Spleen (tissue), 11 donors: Measurements from ENCODE around the gene FUOM. TPM values are rescaled to one million over a fixed set of nuclear protein-coding genes. Genes with fewer than 3 reads are reported as not detected.

Experiments
- DNase-seq: peaks from one replicate; pipeline ENCODE4 v3.0.0-alpha.2; 2020
- H3K27ac ChIP-seq, 8 donors: fragments of 200-600 bp; sonication (generic) in 7 of 8; 1 replicate in 4 of 8; 2 replicates in 4 of 8; pipeline versions ENCODE4 v1.5.0 to v1.8.0; 2016 to 2021; ENCODE audit warnings: inconsistent platforms in 4 of 8, mild to moderate bottlenecking in 4 of 8, moderate library complexity in 1 of 8
- H3K27me3 ChIP-seq, 7 donors: fragments of 200-600 bp; sonication (generic) in 6 of 7; replicated peaks in 1 of 7; 1 replicate in 4 of 7; 2 replicates in 3 of 7; pipeline versions ENCODE4 v1.5.0 to v1.8.0; 2016 to 2021; ENCODE audit warnings: inconsistent platforms in 3 of 7, mild to moderate bottlenecking in 1 of 7
- H3K36me3 ChIP-seq, 6 donors: fragments of 200-600 bp; sonication (generic) in 5 of 6; 1 replicate in 4 of 6; 2 replicates in 2 of 6; pipeline versions ENCODE4 v1.5.0 to v1.8.0; 2016 to 2021; ENCODE audit warnings: inconsistent platforms in 2 of 6
- H3K4me1 ChIP-seq, 6 donors: fragments of 200-600 bp; sonication (generic) in 5 of 6; 1 replicate in 3 of 6; 2 replicates in 3 of 6; pipeline versions ENCODE4 v1.5.0 to v1.8.0; 2016 to 2021; ENCODE audit warnings: inconsistent platforms in 3 of 6
- H3K4me3 ChIP-seq, 8 donors: fragments of 200-600 bp; sonication (generic) in 7 of 8; 1 replicate in 4 of 8; 2 replicates in 4 of 8; pipeline versions ENCODE4 v1.5.0 to v1.8.0; 2016 to 2021; ENCODE audit warnings: inconsistent platforms in 4 of 8, mild to moderate bottlenecking in 4 of 8, moderate library complexity in 2 of 8
- H3K9me3 ChIP-seq, 8 donors: fragments of 200-600 bp; sonication (generic) in 7 of 8; 1 replicate in 4 of 8; 2 replicates in 4 of 8; pipeline versions ENCODE4 v1.5.0 to v1.8.0; 2016 to 2021; ENCODE audit warnings: inconsistent platforms in 4 of 8
- POLR2A ChIP-seq, 3 donors: fragments of 450-650 bp; IDR thresholded peaks; one replicate each; pipeline ENCODE4 v1.5.1; 2017; ENCODE audit warnings: antibody characterized with exemption in 3 of 3, mild to moderate bottlenecking in 1 of 3
- POLR2AphosphoS5 ChIP-seq, 3 donors: sonication (generic); formaldehyde crosslinking; IDR thresholded peaks; one replicate each; pipeline ENCODE4 v1.5.1; 2017; ENCODE audit warnings: antibody characterized with exemption in 3 of 3
- WGBS, 5 donors: extraction: QIAGEN DNeasy Blood & Tissue Kit in 3 of 5; methylation state at CpG; one replicate each; pipeline versions ENCODE4 v1.1.5 to v1.1.7; 2013 to 2018; 5-methylcytosine and 5-hydroxymethylcytosine counted together
- intact Hi-C: fragments of 100-400 bp; cut with DNase I; formaldehyde crosslinking; loops from one replicate; pipeline ENCODE4 v1.15.0; 2023; ENCODE audit warnings: low total_unique reads
- polyA plus RNA-seq, 3 donors: library from polyadenylated mRNA; stranded (reverse); fragments of 200-250 nt; gene quantifications; one replicate each; pipeline ENCODE4 v1.2.1, GENCODE V29; 2013
- total RNA-seq, 7 donors: library from RNA; depleted of rRNA in 3 of 7; stranded (reverse); fragments of >200 nt in 3 of 7; fragmentation: NEBNext Ultra II Directional in 4 of 7; extraction: Animal tissue kit (Norgen Biotek cat#: 25700) in 4 of 7; gene quantifications; one replicate each; pipeline versions ENCODE4 v1.1.0 to v1.2.1, GENCODE V29; 2016 to 2021
- TF ChIP-seq, protein P1 (sequence below), 11 experiments: fragments of 200-600 bp in 7 of 11; fragments of 450-650 bp in 4 of 11; sonication (generic) in 4 of 11; IDR thresholded peaks in 8 of 11; conservative IDR thresholded peaks in 3 of 11; 1 replicate in 7 of 11; 2 replicates in 4 of 11; pipeline versions ENCODE4 v1.4.0 to v1.8.0; 2016 to 2021; ENCODE audit warnings: antibody characterized with exemption in 11 of 11, inconsistent platforms in 4 of 11, mild to moderate bottlenecking in 1 of 11
- donor health status: healthy with polysubstance abuse.
- donor health status: DM: no; HTN: no; CAD: no; lungs with moderate emphysema.
- donor health status: DM: no; HTN: no; CAD: no.
- donor health status: Bipolar disorder and iron deficiency.
- donor health status: healthy.
- donor health status: DM: no; HTN: no; CAD: no.
- donor health status: DM: yes; HTN: yes; CAD: no.

FUOM gene
- total and polyA plus RNA-seq, 10 donors: 25.3 to 79.6 (median 34.6) TPM

DNA sequence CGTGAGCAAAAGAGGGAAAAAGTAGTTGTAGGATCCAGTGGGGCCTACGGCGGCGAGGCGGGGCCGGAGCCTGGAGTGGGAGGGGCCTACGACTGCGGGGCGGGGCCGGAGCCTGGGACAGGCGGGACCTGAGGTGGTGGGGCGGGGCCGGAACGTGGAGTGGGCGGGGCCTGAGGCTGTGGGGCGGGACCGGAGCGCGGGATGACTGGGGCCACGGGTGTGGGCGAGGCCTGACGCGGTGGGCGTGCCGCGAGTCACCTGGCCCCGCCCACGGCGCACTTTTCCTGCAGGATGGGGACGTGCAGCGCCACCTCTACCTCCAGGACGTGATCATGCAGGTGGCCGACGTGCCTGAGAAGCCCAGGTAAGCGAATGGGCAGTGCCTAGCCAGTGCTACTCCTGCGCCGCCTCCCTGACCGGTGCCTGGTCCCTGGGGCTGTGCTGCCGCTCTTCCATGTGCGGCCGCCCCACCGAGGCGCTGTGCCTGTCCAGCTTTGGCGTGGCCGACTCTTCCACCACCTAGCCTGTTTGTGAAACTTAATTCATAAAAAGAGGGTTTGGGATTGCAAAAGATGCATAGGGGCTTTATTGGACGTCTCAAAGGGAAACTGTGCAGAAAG lies 48.6 kb downstream of the FUOM start:
- WGBS, 5 donors: 11 to 39% (median 36%) methylated on average over 24 to 46 of the region's 46 CpGs
- Histone ChIP-seq H3K36me3 (peaks cover 0 to 43% (median 32%) of the 10 kb centered on the region in 6 donors), H3K4me3 (peak overlapping the region; percentile 66 to 98 (median 92)), H3K27me3 (no peaks in the 10 kb centered on the region), H3K9me3 (no peaks in the 10 kb centered on the region), H3K27ac (peak overlapping the region; percentile 95 to 99 (median 98)), H3K4me1 (peaks cover 17 to 62% (median 51%) of the 10 kb centered on the region in 6 donors)
- peak; percentile 98 for DNase-seq
- TF ChIP-seq, protein P1, sequence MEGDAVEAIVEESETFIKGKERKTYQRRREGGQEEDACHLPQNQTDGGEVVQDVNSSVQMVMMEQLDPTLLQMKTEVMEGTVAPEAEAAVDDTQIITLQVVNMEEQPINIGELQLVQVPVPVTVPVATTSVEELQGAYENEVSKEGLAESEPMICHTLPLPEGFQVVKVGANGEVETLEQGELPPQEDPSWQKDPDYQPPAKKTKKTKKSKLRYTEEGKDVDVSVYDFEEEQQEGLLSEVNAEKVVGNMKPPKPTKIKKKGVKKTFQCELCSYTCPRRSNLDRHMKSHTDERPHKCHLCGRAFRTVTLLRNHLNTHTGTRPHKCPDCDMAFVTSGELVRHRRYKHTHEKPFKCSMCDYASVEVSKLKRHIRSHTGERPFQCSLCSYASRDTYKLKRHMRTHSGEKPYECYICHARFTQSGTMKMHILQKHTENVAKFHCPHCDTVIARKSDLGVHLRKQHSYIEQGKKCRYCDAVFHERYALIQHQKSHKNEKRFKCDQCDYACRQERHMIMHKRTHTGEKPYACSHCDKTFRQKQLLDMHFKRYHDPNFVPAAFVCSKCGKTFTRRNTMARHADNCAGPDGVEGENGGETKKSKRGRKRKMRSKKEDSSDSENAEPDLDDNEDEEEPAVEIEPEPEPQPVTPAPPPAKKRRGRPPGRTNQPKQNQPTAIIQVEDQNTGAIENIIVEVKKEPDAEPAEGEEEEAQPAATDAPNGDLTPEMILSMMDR (IDR thresholded peaks at IDR 0.05 in 8 of 11, conservative IDR thresholded peaks at IDR 0.05 in 3 of 11): peak in 1 of 11 experiments; percentile 12
- no peak for TF ChIP-seq POLR2AphosphoS5 (IDR thresholded peaks at IDR 0.05)
- intact Hi-C loops: no loop called here

DNA sequence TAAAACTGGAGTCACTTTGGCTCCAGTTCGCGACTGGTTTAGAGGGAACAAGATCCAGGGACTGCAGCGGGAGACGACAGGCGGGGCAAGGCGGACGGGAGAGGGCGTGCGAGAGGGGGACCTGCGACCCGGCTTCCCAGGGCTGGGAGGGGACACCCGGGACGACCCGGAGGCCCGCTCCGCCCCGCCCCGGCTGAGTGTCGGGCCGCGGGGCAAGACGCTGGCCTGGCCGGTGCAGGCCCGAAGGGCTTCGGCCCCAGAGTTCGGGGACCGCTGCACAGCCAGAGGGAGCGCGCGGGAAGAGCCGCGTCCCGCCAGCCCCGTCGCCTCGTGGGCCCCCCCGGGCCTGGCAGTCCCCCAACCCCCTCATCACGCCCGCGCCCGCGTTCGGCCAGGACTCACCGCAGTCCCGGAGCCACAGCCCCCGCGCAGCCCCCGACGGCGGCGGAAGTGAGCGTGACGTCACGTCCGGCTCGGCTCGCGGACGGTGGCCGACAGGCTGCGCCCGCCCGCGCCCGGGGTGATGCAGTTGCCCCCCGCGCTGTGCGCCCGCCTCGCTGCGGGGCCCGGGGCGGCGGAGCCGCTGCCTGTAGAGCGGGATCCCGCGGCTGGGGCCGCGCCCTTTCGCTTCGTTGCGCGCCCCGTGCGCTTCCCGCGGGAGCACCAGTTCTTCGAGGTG lies 49.3 kb downstream of the FUOM start, which contains the start of the genes TUBGCP2 and ZNF511:
TUBGCP2 (minus strand) TSS at position 452 of the 679 bp plus-strand sequence. CDS start 5,931 bp downstream, outside the sequence.
ZNF511 (plus strand) TSS at position 494 of the 679 bp plus-strand sequence; CDS start at position 524, 30 bp downstream.
- peak within 1 kb of the TSS; percentile 66 to 98 (median 92) for H3K4me3 ChIP-seq
- no peaks in the 10 kb centered on the region for H3K9me3 ChIP-seq
- DNase-seq: peak; percentile 97
- H3K27me3 ChIP-seq: no peaks in the 10 kb centered on the region
- peak within 1 kb of the TSS; percentile 95 to 99 (median 98) for H3K27ac ChIP-seq
- TF ChIP-seq POLR2AphosphoS5 (IDR thresholded peaks at IDR 0.05): peak; percentile 91 to 94 (median 92)
- peak in 2 of 3 donors; percentile 22 to 24 for TF ChIP-seq POLR2A (IDR thresholded peaks at IDR 0.05)
- TF ChIP-seq, protein P1 (IDR thresholded peaks at IDR 0.05 in 8 of 11, conservative IDR thresholded peaks at IDR 0.05 in 3 of 11): no peak
- H3K36me3 ChIP-seq: peaks cover 0 to 45% (median 32%) of the 10 kb centered on the region in 6 donors
- intact Hi-C loops: no loop called here
- WGBS, 5 donors: 0 to 1% (median 0%) methylated on average over 43 to 89 of the region's 89 CpGs
- peaks cover 17 to 62% (median 49%) of the 10 kb centered on the region in 6 donors for H3K4me1 ChIP-seq

DNA sequence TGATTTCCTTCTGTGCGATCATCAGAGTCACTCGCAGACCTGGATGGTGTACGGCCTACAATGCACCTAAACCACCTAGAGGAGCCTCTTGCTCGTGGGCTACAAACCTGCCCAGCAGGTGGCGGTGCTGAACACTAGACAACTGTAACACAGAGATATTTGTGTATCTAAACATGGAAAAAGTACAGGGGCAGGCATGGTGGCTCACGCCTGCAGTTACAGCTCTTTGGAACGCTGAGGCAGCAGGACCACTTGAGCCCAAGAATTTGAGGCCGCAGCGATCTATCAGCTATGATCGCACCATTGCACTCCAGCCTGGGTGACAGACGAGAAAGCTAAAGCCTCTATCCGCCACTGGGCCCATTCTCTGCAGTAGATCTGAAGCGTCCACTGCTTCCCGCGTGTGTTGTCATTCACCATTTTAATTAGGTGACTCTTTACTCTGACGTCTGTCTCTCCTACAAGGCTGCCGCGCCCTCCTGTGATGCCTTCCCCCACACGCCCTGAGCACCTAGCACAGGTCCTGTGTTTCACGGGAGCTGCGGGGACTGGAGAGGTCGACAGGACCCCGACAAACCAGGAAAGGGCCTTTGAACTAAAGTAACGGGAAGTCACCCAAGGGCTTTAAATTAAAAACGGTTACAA lies 49.9 kb downstream of the FUOM start:
- TF ChIP-seq POLR2AphosphoS5 (IDR thresholded peaks at IDR 0.05): peak in 1 of 3 donors; percentile 15
- no peak for TF ChIP-seq POLR2A (IDR thresholded peaks at IDR 0.05)
- TF ChIP-seq, protein P1 (IDR thresholded peaks at IDR 0.05 in 8 of 11, conservative IDR thresholded peaks at IDR 0.05 in 3 of 11): peak; percentile 41 to 89 (median 75)
- peaks cover 17 to 68% (median 52%) of the 10 kb centered on the region in 6 donors for H3K4me1 ChIP-seq
- H3K36me3 ChIP-seq: peaks cover 0 to 46% (median 30%) of the 10 kb centered on the region in 6 donors
- H3K4me3 ChIP-seq: peak overlapping the region; percentile 66 to 98 (median 92)
- intact Hi-C loops: no loop called here
- peak; percentile 94 for DNase-seq
- peak overlapping the region; percentile 95 to 99 (median 98) for H3K27ac ChIP-seq
- H3K27me3 ChIP-seq: no peaks in the 10 kb centered on the region
- no peaks in the 10 kb centered on the region for H3K9me3 ChIP-seq
- WGBS, 5 donors: 2 to 4% (median 4%) methylated on average over 24 to 25 of the region's 25 CpGs
